ENCODE results near the gene L3MBTL4.

DNA sequence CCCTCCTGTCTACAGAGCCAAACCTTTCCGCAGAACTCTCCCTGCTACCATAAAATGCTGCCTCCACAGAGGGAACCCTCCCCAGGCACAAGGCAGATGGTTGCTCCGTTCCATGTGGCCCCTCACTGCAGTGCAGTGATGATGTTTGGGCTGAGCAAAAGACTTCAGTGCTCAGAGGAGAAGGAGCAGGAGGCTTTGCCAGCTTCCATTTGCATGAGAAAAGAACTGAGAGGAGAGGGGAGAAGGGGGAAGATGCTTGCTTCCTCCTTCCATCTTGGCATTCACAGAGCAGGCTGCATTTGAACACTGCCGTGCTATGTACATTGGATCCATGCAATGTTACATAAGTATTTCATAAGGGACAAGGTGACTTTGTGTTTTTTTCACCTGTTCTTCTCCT, 472.8 kb downstream of the L3MBTL4 start:
- TF ChIP-seq NR2C1 (IDR thresholded peaks at IDR 0.05) (no peak), EZH2 (IDR thresholded peaks at IDR 0.05; ENCODE audit: borderline replicate concordance, control insufficient read depth, low read depth, low read length) (no peak), TBL1XR1 (IDR thresholded peaks at IDR 0.05; ENCODE audit: low read depth, low read length) (no peak), TAF1 (IDR thresholded peaks at IDR 0.05; ENCODE audit: borderline replicate concordance, low read depth, low read length) (no peak), NBN (IDR thresholded peaks at IDR 0.05) (no peak), CHD1 (IDR thresholded peaks at IDR 0.05; ENCODE audit: low read depth, low read length) (no peak), CHD2 (IDR thresholded peaks at IDR 0.05; ENCODE audit: borderline replicate concordance, low read depth, low read length) (no peak), SMAD5 (IDR thresholded peaks at IDR 0.05; ENCODE audit: low read depth) (no peak)
- TF ChIP-seq, protein P1, sequence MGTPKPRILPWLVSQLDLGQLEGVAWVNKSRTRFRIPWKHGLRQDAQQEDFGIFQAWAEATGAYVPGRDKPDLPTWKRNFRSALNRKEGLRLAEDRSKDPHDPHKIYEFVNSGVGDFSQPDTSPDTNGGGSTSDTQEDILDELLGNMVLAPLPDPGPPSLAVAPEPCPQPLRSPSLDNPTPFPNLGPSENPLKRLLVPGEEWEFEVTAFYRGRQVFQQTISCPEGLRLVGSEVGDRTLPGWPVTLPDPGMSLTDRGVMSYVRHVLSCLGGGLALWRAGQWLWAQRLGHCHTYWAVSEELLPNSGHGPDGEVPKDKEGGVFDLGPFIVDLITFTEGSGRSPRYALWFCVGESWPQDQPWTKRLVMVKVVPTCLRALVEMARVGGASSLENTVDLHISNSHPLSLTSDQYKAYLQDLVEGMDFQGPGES (IDR thresholded peaks at IDR 0.05): no peak
- TF ChIP-seq, protein P2, sequence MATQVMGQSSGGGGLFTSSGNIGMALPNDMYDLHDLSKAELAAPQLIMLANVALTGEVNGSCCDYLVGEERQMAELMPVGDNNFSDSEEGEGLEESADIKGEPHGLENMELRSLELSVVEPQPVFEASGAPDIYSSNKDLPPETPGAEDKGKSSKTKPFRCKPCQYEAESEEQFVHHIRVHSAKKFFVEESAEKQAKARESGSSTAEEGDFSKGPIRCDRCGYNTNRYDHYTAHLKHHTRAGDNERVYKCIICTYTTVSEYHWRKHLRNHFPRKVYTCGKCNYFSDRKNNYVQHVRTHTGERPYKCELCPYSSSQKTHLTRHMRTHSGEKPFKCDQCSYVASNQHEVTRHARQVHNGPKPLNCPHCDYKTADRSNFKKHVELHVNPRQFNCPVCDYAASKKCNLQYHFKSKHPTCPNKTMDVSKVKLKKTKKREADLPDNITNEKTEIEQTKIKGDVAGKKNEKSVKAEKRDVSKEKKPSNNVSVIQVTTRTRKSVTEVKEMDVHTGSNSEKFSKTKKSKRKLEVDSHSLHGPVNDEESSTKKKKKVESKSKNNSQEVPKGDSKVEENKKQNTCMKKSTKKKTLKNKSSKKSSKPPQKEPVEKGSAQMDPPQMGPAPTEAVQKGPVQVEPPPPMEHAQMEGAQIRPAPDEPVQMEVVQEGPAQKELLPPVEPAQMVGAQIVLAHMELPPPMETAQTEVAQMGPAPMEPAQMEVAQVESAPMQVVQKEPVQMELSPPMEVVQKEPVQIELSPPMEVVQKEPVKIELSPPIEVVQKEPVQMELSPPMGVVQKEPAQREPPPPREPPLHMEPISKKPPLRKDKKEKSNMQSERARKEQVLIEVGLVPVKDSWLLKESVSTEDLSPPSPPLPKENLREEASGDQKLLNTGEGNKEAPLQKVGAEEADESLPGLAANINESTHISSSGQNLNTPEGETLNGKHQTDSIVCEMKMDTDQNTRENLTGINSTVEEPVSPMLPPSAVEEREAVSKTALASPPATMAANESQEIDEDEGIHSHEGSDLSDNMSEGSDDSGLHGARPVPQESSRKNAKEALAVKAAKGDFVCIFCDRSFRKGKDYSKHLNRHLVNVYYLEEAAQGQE (IDR thresholded peaks at IDR 0.05; ENCODE audit: low read depth, low read length): no peak
